OCI-LY1 (cell line): ENCODE data around the gene CACNG4.

Source experiments
- CTCF ChIP-seq: fragments of 200-600 bp; sonication (generic), shearing (Covaris generic); IDR thresholded peaks from 2 replicates; pipeline ENCODE4 v1.5.1; 2017; ENCODE audit warnings: mild to moderate bottlenecking, antibody characterized with exemption, low read length, moderate library complexity, mixed read lengths
- EZH2 ChIP-seq: fragments of 200-600 bp; sonication (generic), shearing (Covaris generic); IDR thresholded peaks from 2 replicates; pipeline ENCODE4 v1.8.0; 2017; ENCODE audit warnings: borderline replicate concordance, mixed run types, mild to moderate bottlenecking, antibody characterized with exemption, low read length, moderate library complexity, mixed read lengths

- TF ChIP-seq CTCF: no peak
- TF ChIP-seq EZH2: no peak
Observed at GRCh38 chr17:66950325-66950724, 14.2 kb upstream of the CACNG4 start.
